Transverse colon (tissue), 4 donors: ENCODE results near the gene ZFPL1.

Experiments used
- CTCF ChIP-seq, 5 experiments: fragments of 200-600 bp in 3 of 5; fragments of 450-650 bp in 2 of 5; sonication (generic) in 3 of 5; IDR thresholded peaks; 1 replicate in 2 of 5; 2 replicates in 3 of 5; pipeline ENCODE4 v1.5.1; 2016 to 2017; ENCODE audit warnings: antibody characterized with exemption in 5 of 5, inconsistent platforms in 3 of 5, mild to moderate bottlenecking in 2 of 5, moderate library complexity in 1 of 5
- EP300 ChIP-seq: sonication (generic); formaldehyde crosslinking; IDR thresholded peaks from one replicate; pipeline ENCODE4 v1.6.1; 2017; ENCODE audit warnings: antibody characterized with exemption, low read depth
- POLR2A ChIP-seq: fragments of 450-650 bp; IDR thresholded peaks from one replicate; pipeline ENCODE4 v1.6.1; 2016; ENCODE audit warnings: antibody characterized with exemption, mild to moderate bottlenecking, moderate library complexity
- POLR2AphosphoS5 ChIP-seq, 3 donors: sonication (generic); formaldehyde crosslinking; IDR thresholded peaks; one replicate each; pipeline ENCODE4 v1.6.1; 2016; ENCODE audit warnings: antibody characterized with exemption in 3 of 3

DNA sequence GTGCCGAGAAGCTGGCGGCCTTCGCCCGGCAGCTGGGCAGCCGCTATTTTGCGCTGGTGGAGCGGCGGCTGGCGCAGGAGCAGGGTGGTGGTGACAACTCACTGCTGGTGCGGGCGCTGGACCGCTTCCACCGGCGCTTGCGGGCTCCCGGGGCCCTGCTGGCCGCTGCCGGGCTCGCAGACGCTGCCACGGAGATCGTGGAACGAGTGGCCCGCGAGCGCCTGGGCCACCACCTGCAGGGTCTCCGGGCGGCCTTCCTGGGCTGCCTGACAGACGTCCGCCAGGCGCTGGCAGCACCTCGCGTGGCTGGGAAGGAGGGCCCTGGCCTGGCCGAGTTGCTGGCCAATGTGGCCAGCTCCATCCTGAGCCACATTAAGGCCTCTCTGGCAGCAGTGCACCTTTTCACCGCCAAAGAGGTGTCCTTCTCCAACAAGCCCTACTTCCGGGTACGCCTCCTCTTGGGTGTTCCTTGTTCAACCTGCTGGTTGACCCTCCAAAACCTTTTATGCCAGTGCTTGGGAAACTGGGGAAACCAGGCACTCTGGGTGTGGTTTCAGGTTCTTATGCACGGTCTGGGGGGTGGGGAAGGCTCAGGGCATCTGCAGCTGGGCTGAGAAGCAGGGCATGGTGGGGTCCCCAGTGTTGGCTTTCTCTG, 24.6 kb downstream of the ZFPL1 start:
- no peak for TF ChIP-seq CTCF (IDR thresholded peaks at IDR 0.05)
- no peak for TF ChIP-seq POLR2AphosphoS5 (IDR thresholded peaks at IDR 0.05)
- no peak for TF ChIP-seq EP300
- no peak for TF ChIP-seq POLR2A
